ENCODE data around the gene DHRS1.

Gene DHRS1

DNA sequence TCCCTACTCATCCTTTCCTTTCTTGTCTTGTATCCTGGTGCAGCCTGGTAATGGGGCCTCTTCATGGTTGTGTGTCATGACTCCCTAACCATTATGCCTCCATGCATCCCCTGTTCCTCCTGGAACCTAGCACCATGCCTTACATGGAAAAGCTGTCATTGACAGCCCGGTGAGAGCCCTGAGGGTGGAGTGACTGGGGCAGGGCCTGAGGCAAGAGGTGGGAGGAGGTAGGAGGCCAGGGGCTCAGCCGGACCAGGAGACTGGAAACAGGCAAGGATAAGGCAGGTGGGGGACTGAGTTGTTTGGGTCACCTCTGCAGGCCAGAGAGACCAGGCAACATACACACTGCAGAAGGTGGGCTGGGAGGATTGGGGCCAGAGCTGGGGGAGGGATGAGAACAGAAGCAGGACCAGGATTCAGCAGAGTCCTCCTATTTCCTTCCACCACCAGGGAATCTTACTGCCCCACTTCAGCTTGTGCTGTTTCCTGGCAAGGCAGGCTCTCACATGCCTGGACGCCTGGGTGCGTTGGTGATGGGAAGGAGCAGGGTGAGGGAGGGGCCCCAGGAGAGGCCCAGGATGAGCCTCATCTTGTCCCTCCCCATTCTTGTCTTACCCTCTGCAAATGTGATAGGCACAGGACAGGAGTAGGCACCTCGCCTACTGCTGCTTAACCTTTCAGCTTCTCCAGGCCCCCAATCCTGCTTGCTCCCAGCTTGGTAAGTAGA lies 10.1 kb upstream of the DHRS1 start, which contains the start of gene LTB4R2:
TSS of gene LTB4R2 (plus strand) at position 603 of the 727 bp plus-strand sequence. CDS start 525 bp downstream, outside the sequence.
- no peak for DNase-seq (ENCODE audit: low read depth in 2 of 2)

DNA sequence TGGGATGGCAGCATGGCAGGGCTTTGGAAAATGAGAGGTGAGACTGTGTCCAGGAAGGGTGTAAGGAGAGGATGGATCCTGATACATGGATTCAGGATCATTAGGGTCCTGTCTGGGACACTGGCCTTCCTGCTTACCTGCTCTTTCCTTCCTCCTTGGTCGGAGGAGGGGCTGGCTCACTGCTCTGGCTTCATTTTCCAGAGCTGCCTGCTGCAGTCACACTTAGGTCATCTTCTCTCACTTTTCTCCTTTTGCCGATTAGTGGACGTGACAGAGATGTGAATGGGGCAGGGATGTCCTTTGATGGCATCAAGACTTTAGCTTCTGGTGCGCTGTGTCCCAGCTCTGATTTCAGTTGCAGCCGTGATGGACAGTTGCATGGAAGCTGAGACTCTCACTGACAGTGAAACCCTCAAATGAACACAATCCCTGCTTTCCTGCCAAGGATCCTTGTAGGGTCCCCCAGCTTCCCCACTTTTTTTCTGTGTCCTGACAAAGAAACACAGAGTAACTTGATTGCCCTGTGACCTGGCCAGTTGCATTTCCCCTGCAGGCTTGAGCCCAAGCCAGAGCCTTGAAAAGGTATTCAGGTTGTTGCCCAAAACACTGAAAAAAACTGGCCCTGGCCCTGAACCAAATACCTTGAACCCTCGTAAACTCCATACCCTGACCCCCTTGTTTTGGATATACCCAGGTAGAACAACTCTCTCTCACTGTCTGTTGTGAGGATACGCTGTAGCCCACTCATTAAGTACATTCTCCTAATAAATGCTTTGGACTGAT lies 9.0 kb upstream of the DHRS1 start:
- no peak for DNase-seq (ENCODE audit: low read depth in 2 of 2)

DNA sequence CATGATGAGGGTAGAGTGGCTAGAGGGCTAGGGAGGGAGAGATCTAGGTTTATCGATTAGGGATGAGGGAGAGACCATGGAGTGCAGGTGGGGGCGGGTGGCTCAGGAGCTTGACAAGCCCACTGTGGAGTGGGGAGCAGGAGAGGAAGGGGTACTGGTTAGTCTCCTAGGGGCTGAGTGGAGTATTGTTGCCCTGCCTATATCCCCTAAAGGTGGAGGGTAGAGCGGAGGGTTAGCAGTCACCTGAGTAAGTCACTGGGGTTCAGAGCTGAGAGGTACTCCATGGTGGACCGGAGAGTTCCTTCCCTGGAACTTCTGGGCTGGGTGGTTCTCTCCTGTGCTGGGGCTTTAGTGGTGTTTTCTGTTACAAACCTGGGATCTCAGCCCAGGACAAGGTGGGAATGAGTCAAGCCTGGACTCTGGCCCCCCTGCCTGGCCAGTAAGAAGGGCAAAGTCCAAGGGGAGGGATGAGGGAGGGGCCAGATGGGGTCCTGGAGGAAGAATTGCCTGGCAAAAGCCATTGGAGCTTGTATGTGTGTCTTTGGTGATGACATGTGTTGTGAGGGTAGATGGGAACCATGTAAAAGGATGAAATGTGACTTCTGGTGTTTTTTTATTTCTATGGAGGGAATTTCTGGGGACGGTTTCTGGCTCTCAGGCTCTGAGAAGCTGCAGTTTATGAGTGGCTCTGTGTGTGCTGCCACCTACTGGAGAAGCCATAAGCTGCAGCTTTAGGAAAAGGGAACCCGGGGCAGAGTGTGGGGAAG lies 8.2 kb upstream of the DHRS1 start, which contains the start of gene CIDEB:
TSS of gene CIDEB (minus strand) at position 403 of the 767 bp plus-strand sequence. CDS start at position 284, 119 bp downstream.
- DNase-seq (ENCODE audit: low read depth in 2 of 2) = peak in 1 of 2 donors; percentile 49

DNA sequence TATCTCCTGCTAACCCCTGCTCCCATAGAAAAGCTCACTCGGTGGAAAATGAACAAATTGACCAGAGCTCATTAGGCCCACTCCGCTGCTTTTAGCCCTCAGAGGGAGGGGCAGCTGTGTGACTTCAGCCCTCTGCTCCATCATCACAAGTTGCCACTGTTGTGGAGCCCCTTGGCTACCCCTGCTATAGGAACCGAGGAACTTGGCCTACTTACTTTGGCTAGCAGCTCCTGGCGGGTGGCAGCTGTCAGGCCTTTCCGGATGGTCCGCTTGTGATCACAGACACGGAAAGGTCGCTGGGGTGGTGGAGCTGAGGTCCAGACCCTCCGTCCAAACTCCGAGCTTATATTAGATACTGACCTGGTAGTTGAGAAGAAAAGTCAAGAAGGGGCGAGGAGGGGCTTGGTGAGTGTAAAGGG lies 7.6 kb upstream of the DHRS1 start:
- DNase-seq (ENCODE audit: low read depth in 2 of 2) = no peak

DNA sequence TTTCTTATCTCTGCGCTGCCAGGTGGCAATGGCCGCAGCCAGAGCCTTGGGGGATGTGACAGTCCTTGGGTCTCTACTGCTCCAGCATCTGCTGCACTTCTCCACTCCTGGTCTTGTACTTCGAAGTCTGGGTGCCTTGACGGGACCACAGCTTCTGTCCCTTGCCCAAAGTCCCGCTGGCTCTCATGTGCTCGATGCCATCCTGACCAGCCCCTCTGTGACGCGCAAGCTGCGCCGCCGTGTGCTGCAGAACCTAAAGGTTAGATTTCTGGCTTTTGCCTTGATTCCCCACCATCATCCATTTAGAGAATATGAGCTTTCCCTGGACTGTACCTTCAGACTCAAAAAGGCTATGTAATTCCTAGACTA lies 4.4 kb upstream of the DHRS1 start:
- DNase-seq (ENCODE audit: low read depth in 2 of 2) = no peak

DNA sequence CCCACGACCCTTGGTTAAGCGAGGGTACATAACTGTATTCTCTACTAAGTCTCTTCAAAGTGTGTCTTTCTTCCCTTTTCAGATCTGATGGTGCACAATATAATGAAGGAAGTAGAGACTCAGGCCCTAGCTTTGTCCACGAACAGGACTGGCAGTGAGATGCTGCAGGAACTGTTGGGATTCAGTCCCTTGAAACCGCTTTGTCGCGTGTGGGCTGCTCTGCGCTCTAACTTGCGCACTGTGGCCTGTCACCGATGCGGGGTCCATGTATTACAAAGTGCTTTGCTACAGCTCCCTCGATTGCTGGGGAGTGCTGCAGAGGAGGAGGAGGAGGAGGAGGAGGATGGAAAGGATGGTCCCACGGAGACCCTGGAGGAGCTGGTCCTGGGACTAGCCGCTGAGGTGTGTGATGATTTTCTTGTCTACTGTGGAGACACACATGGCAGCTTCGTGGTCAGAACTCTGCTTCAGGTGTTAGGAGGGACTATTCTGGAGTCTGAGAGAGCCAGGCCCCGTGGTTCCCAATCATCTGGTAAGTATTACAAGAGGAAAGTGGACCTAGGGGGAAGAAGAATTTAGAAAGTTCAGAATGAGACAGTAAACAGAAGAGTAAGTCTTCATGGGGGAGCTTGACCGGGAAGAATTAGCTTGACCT lies 873 bp upstream of the DHRS1 start:
- no peak for DNase-seq (ENCODE audit: low read depth in 2 of 2)

DNA sequence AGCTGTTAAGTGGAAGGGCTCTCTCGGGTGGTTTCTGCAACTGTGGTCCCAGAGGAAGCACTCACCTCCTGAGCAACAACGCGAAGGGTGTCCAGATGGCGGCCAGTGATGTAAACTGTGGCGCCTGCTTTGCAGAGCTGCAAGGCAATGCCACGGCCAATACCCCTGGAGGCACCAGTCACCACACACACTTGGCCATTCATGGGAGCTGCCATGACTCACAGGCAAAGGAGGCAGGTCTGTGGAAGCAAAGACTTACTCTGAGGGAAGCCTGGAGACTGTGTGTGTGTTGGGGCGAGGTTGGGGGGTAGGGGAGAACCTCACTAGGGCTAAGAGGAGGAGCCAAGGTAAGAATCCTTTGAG lies 707 bp downstream of the DHRS1 start:
- no peak for DNase-seq (ENCODE audit: low read depth in 2 of 2)

DNA sequence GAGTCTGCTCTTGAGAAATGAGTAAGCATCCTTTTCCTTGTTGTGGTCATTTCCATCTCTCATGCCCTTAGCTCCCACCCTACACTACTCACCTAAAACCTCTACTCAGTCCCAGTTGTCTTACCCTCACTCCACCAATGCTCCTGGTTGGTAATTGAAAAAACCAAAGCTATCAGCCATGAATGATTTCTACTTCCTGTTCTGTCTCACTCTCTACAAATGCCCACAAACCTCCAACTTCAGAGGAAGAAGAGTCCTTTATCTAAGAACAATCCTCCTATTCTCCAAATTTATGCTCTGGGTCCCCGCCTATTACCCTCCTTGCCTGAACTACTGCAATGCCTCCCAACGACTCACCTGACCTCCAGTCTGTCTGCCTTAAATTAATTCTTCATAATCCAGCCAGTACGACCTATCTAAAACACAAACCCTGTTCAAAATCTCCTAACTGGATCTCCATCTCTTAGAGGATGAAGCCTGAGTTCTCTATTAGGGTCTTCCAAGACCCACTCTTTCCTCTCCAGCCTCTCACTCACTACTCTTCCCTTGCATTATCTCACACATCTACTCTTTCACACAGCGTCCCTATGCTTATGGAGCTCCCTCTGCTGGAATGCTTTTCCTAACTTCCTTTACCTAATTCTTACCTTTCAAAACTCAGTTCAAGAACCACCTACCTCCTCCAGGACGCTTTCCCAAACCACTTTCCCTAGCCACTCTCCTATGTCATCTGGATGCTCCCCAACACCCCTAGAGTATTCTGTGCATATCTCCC lies 2.2 kb downstream of the DHRS1 start:
- no peak for DNase-seq (ENCODE audit: low read depth in 2 of 2)

DNA sequence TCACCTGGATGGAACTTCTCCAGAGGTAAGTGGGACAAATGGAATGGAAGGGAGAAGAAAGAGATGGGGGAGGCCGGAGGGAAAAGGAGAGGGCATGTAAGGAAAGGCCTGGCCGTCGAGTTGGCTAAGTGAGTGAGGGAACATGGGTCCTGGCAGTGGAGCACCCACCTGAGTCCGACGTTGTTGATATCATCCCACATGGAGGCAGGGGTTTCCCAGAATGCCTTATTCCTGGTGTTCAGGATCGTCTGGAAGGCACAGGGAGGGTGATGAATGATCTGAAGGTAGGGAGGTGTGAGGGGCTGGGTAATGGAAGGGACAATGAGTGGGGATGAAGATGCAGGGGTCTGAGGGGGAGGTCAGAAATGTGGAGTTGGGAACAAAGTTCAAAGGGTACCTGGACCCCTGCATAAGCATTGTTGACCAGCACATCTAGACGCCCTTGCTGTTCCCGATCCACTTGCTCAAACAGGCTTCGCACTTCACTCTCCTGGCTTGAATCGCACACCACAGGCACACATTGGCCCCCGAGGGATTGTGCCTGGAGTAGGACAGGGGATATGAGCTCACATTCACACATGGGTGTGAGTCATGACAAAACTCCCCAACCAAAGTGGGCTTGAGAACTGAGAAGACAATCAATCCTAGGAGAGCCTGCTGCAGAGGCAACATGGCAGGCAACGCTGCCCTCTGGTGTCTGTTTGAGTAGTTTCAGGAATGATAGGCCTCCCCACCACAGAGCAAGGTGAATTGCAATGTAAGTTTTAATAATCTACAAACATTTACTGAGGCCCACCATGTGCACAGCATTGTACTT lies 3.0 kb downstream of the DHRS1 start:
- DNase-seq (ENCODE audit: low read depth in 2 of 2) = peak; percentile 61 to 68

DNA sequence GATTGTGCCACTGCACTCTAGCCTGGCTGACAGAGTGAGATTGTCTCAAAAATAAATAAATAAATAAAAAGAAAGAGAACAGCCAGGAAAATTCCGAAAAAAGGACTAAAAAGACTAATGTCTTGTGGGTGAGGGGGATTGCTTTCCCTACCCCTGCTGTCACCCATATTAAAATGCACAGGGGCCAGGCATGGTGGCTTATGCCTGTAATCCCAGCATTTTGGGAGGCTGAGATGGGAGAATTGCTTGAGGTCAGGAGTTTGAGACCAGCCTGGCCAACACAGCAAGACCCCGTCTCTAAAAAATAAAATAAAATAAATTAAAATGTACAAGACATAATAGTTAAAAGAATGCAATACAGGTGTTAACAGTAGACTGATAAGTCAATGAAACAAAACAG lies 6.1 kb downstream of the DHRS1 start:
- no peak for DNase-seq (ENCODE audit: low read depth in 2 of 2)

DNA sequence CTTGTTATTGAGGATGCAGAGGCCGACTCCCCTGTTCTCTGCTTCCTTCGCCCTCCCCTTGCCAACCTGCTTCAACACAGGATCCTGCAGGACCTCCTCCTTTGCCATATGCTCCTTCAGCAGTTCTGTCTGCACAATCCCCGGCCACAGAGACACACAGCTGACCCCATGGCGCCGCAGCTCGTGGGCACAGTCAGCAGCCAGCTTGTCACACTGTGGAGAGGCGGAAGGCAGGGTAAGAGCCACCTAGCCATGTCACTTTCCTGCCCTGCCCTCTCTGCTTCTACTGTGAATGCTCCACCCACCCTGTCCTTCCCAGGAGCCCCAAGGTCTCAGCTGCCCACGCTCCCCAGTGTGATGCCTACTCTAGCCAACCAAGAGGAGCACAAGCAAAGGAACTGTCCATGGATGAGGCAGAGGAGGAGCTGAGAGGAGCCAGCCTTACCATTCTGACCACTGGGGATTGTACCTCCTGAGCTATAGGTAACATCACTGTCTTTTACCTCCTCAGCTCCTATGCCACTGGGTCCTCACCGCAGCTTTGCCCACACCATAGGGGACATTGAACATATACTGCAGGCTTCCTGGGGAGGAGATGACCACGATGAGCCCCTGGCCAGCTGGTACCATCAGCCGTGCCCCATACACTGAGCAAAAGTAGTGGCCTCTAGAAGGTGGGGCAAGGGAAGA lies 7.3 kb downstream of the DHRS1 start:
- DNase-seq (ENCODE audit: low read depth in 2 of 2) = no peak

DNA sequence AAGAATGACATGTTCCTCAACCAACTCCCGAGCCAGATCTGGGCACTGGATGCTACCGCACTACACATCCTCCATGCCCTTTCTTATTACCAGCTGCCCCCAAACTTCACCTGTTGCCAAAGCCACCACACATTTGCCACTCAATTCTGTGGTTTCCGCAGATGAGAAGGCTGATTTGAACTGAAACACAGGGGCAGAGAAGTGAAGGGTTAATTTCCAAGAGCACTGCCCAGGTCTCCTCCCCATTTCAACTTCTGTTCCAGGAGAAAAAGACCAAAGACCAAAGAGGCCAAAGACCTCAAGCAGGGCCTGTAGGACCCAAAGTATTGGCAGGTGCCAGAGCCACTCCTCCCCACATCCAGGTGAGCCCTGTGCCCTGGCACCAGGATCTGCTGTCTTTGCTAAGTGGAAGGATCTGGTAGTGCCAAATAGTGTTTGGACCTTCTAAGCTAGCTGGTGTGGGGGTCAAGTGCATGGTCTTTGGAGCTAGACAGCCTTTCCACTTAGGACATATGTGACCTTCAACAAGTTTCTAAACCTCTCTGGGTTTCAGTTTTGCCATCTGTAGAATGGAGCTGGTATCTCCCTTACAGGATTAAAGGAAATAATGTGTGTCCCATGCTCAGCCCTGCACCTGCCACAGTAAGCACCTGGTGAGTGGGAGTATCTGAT lies 8.0 kb downstream of the DHRS1 start:
- no peak for DNase-seq (ENCODE audit: low read depth in 2 of 2)

DNA sequence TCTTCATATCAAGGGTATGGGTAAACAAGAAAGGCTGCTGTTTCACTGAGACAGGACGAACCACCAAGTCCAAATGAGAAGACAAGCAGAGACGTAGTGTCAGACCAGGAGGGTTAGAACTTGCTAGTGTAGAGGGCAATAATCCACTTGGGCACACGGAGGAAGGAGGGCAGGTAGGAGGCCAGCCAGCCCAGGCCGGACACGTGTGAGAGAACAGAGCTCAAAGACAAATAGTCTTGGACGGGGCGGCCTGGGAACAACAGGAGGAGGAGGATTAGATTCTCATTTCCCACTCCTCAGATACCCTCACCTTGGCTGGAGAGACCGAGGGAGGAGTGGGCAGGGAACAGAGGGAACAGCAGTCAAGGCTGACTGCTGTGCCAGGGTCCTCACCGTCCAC lies 8.8 kb downstream of the DHRS1 start:
- no peak for DNase-seq (ENCODE audit: low read depth in 2 of 2)

DNA sequence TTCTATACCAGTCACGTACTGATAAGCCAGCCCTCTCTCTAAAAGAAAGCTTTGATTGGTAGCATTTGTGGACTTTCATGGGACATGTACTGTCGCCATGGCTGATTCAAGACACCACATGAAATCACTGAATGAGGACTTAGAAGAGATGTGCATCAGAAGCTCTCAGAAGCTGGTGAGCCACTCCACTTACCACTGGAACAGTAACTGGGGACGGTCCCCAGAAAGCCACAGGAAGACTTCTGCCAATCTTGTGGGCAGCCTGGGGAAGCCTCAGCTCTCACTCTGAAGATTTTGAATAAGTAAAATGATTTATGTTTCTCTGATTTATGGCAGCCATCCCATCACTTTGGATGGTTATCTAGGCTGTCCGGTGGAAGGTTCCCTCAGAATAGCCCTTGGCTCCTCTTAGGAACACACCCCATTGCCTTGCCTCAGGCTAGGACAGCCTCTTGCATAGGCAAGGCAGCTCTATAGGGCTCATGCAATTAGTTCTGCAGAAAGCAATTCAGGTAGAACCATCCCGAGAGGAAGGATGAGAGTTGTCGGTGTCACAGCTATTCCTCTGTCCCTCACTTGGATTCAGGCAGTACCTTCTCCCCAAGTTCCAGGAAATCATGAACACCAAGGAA lies 9.8 kb downstream of the DHRS1 start:
- DNase-seq (ENCODE audit: low read depth in 2 of 2) = peak; percentile 69 to 73

DNA sequence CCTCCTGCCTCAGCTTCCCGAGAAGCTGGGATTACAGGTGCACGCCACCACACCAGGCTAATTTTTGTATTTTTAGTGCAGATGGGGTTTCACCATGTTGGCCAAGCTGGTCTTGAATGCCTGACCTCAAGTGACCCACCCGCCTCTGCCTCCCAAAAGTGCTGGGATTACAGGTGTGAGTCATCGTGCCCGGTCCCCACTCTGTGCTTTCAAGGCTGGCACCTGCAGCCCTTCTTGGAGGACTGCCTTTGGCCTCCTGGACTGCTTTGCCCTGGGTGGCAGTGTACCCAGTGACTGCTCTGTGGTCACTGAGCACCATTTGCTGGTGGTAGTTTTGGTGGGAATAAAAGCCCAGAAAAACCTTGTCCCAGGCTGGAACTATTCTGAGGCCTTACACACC lies 12.6 kb downstream of the DHRS1 start:
- no peak for DNase-seq (ENCODE audit: low read depth in 2 of 2)

DNA sequence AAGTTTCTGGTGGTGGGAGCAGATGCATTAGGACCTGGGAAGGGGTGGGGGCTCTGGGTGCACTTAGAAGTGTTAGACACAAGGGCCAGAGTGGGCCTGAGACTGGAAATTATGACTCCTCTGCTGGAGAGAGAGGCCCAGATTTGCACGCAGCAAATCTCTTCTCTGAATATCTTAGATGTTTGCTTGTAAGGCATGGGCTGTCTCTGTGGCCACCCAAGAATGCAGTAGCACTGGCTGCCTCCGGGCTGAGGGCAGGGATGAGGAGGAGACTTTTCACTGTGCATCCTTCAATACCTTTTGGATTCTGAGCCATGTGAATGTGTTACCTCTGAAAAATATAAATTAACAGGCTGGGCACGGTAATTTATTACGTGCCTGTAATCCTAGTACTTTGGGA lies 14.2 kb downstream of the DHRS1 start:
- DNase-seq (ENCODE audit: low read depth in 2 of 2) = no peak

DNA sequence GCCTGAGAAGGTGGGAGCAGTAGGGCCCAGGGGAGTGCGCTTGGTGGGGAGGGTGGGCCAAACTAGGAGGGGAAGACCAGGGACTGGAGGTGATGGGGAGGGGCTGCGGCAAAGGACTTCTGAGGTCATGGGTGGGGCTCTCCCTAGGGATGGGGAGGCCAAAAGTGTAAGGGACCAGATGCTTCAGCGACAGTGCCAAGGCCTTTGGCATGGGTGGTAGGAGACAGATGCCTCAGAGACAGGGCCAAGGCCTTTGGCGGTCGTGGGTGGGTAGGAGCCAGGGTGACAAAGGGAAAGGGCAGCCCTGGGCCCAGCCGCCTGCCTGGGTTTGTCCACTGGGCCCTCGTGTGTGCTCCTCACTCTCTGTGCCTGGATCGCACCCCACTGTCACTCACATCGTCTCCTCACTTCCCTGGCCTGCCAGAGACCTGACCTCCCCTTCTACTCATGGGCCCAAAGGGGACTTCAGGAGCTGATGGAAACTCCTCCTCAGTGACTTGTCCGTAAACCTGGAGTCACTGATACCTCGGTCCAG lies 15.0 kb downstream of the DHRS1 start:
- DNase-seq (ENCODE audit: low read depth in 2 of 2) = no peak

DNA sequence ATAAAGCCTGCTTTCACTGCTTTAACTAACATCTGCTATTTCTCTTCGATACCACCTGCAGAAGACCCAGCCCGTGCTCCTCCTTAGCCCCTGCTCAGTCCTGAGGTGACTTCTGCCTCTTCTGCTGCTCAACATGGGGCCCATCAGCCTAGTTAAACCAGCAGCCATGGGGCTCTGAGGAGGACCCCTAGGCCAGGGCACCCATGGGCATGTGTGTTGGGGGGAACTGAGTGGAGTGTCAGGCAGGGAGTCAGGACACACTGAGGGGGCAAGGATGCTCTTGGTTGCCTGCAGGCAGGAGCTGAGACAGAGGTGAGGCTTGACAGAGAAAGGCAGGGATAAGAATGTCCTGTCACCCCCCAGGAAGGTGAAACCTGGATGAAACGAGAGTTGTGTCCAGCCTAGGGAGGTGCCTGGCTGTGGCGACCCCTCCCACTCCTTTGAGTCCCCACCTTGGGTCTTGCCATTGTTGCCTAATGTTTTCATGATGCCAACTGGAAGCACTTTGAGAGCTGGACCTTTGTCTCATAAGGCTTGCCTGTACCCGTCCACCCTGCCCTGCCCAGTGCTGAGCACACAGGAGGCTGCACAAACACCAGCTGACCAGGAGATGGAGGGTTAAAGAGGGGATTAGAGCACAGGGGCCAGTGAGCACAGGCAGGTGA lies 15.7 kb downstream of the DHRS1 start:
- DNase-seq (ENCODE audit: low read depth in 2 of 2) = no peak

Measured in stimulated activated CD4-positive, alpha-beta T cell treated with anti-CD3 and anti-CD28 coated beads, Interleukin-15, amount 100 ng/mL, for 48 hours (primary cell).